Spleen (tissue), 13 donors: ENCODE measurements around the gene DYNLT2B. TPM values are rescaled to one million over a fixed set of nuclear protein-coding genes. Genes with fewer than 3 reads are reported as not detected.
"Not testable (repeated sequence)": the region's sequence is repeated elsewhere in the genome, so short reads cannot be mapped to it uniquely, and the experiment has no call there.

ENCODE experiments used
- DNase-seq: peaks from one replicate; pipeline ENCODE4 v3.0.0-alpha.2; 2020
- H3K27ac ChIP-seq, 8 donors: fragments of 200-600 bp; sonication (generic) in 7 of 8; 1 replicate in 4 of 8; 2 replicates in 4 of 8; pipeline versions ENCODE4 v1.5.0 to v1.8.0; 2016 to 2021; ENCODE audit warnings: inconsistent platforms in 4 of 8, mild to moderate bottlenecking in 4 of 8, moderate library complexity in 1 of 8
- H3K27me3 ChIP-seq, 7 donors: fragments of 200-600 bp; sonication (generic) in 6 of 7; replicated peaks in 1 of 7; 1 replicate in 4 of 7; 2 replicates in 3 of 7; pipeline versions ENCODE4 v1.5.0 to v1.8.0; 2016 to 2021; ENCODE audit warnings: inconsistent platforms in 3 of 7, mild to moderate bottlenecking in 1 of 7
- H3K36me3 ChIP-seq, 6 donors: fragments of 200-600 bp; sonication (generic) in 5 of 6; 1 replicate in 4 of 6; 2 replicates in 2 of 6; pipeline versions ENCODE4 v1.5.0 to v1.8.0; 2016 to 2021; ENCODE audit warnings: inconsistent platforms in 2 of 6
- H3K4me1 ChIP-seq, 6 donors: fragments of 200-600 bp; sonication (generic) in 5 of 6; 1 replicate in 3 of 6; 2 replicates in 3 of 6; pipeline versions ENCODE4 v1.5.0 to v1.8.0; 2016 to 2021; ENCODE audit warnings: inconsistent platforms in 3 of 6
- H3K4me3 ChIP-seq, 8 donors: fragments of 200-600 bp; sonication (generic) in 7 of 8; 1 replicate in 4 of 8; 2 replicates in 4 of 8; pipeline versions ENCODE4 v1.5.0 to v1.8.0; 2016 to 2021; ENCODE audit warnings: inconsistent platforms in 4 of 8, mild to moderate bottlenecking in 4 of 8, moderate library complexity in 2 of 8
- H3K9me3 ChIP-seq, 8 donors: fragments of 200-600 bp; sonication (generic) in 7 of 8; 1 replicate in 4 of 8; 2 replicates in 4 of 8; pipeline versions ENCODE4 v1.5.0 to v1.8.0; 2016 to 2021; ENCODE audit warnings: inconsistent platforms in 4 of 8
- CTCF ChIP-seq, 11 experiments: fragments of 200-600 bp in 7 of 11; fragments of 450-650 bp in 4 of 11; sonication (generic) in 4 of 11; IDR thresholded peaks in 8 of 11; conservative IDR thresholded peaks in 3 of 11; 1 replicate in 7 of 11; 2 replicates in 4 of 11; pipeline versions ENCODE4 v1.4.0 to v1.8.0; 2016 to 2021; ENCODE audit warnings: antibody characterized with exemption in 11 of 11, inconsistent platforms in 4 of 11, mild to moderate bottlenecking in 1 of 11
- POLR2A ChIP-seq, 3 donors: fragments of 450-650 bp; IDR thresholded peaks; one replicate each; pipeline ENCODE4 v1.5.1; 2017; ENCODE audit warnings: antibody characterized with exemption in 3 of 3, mild to moderate bottlenecking in 1 of 3
- POLR2AphosphoS5 ChIP-seq, 3 donors: sonication (generic); formaldehyde crosslinking; IDR thresholded peaks; one replicate each; pipeline ENCODE4 v1.5.1; 2017; ENCODE audit warnings: antibody characterized with exemption in 3 of 3
- WGBS, 5 donors: extraction: QIAGEN DNeasy Blood & Tissue Kit in 3 of 5; methylation state at CpG; one replicate each; pipeline versions ENCODE4 v1.1.5 to v1.1.7; 2013 to 2018; 5-methylcytosine and 5-hydroxymethylcytosine counted together
- intact Hi-C: fragments of 100-400 bp; cut with DNase I; formaldehyde crosslinking; loops from one replicate; pipeline ENCODE4 v1.15.0; 2023; ENCODE audit warnings: low total_unique reads
- long read RNA-seq, 2 donors: transcript quantifications; one replicate each; lab custom pipeline, GENCODE V29; 2026
- polyA plus RNA-seq, 3 donors: library from polyadenylated mRNA; stranded (reverse); fragments of 200-250 nt; gene quantifications; one replicate each; pipeline ENCODE4 v1.2.1, GENCODE V29; 2013
- total RNA-seq, 7 donors: library from RNA; depleted of rRNA in 3 of 7; stranded (reverse); fragments of >200 nt in 3 of 7; fragmentation: NEBNext Ultra II Directional in 4 of 7; extraction: Animal tissue kit (Norgen Biotek cat#: 25700) in 4 of 7; gene quantifications; one replicate each; pipeline versions ENCODE4 v1.1.0 to v1.2.1, GENCODE V29; 2016 to 2021
- donor health status: healthy with polysubstance abuse.
- donor health status: DM: no; HTN: no; CAD: no; lungs with moderate emphysema.
- donor health status: DM: no; HTN: no; CAD: no.
- donor health status: Bipolar disorder and iron deficiency.
- donor health status: healthy.
- donor health status: DM: no; HTN: no; CAD: no.
- donor health status: DM: yes; HTN: yes; CAD: no.

Gene DYNLT2B
- total RNA-seq (10 to 100 TPM in 1 of 7 donors, 1 to 10 TPM in 6; 1.7 to 10.4 (median 4.8) TPM), polyA plus RNA-seq (10 to 100 TPM; 15.1 to 21.3 (median 17.2) TPM)
- long read RNA-seq, donor 1, transcript TCTEX1D2-201 (5 exons, 673 nt) = major isoform, 8 of 14 reads
- long read RNA-seq, donor 1, partial matches to known transcripts = 0 of 14 reads
- long read RNA-seq, donor 1, other reads (novel, unspliced or antisense) = 0 of 14 reads
- long read RNA-seq, donor 2, partial matches to known transcripts = 0 of 8 reads
- long read RNA-seq, donor 2, other reads (novel, unspliced or antisense) = 0 of 8 reads

- 0 to 1% (median 0%) methylated on average over 16 to 92 of the region's 92 CpGs for WGBS, 5 donors
- no peaks in the 10 kb centered on the region for H3K27me3 ChIP-seq
- H3K27ac ChIP-seq = peak within 1 kb of the TSS; percentile 90 to 95 (median 93)
- peak within 1 kb of the TSS; percentile 79 to 96 (median 92) for H3K4me3 ChIP-seq
- TF ChIP-seq CTCF (IDR thresholded peaks at IDR 0.05 in 8 of 11, conservative IDR thresholded peaks at IDR 0.05 in 3 of 11) (peak in 5 of 11 experiments; percentile 13 to 38 (median 33)), POLR2A (IDR thresholded peaks at IDR 0.05) (peak in 2 of 3 donors; percentile 64 to 81), POLR2AphosphoS5 (IDR thresholded peaks at IDR 0.05) (peak; percentile 93 to 95 (median 94))
- no peaks in the 10 kb centered on the region for H3K36me3 ChIP-seq
- peaks cover 3 to 24% (median 11%) of the 10 kb centered on the region in 6 donors for H3K4me1 ChIP-seq
- H3K9me3 ChIP-seq = no peaks in the 10 kb centered on the region
- intact Hi-C loops = no loop called here
- DNase-seq = peak; percentile 98
Observed at GRCh38 chr3:196317687-196318467, at the start of gene DYNLT2B. TSS of gene DYNLT2B (minus strand) at chr3:196318240. CDS start at chr3:196318152, 88 bp downstream.

DNA sequence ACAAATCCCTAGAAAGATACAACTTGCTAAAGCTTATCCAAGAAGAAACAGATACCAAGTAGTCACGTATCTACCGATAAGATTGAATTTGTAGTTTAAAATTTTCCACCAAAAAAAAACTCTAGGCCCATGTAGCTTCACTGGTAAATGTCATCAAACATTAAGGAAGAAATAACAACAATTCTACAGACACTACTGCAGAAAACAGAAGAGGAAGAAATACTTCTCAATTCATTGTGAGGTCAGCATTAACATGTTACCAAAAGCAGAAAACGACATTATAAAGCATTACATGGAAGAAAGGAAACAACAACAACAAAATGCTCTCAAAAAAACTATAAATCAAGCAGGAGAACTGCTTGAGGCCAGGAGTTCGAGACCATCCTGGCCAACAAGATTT is 47.7 kb upstream of the DYNLT2B start:
- no peak for DNase-seq
- 78 to 89% (median 84%) methylated on average over 4 of the region's 4 CpGs for WGBS, 5 donors
- H3K27me3 ChIP-seq = no peaks in the 10 kb centered on the region

DNA sequence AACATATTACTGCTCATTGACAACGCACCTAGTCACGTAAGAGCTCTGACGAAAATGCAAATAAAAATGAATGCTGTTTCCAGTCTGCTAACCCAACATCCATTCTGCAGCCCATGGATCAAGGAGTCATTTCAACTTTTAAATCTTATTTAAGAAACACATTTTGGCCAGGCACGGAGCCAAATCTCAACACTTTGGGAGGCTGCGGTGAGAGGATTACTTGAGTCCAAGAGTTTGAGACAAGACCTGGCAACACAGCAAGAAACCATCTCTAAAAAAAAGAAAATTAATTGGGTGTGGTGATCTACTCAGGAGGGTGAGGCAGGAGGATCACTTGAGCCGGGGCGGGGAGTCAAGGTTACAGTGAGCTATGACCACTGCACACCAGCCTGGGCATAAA is 42.5 kb upstream of the DYNLT2B start:
- no peaks in the 10 kb centered on the region for H3K9me3 ChIP-seq
- no peak overlapping the region for H3K4me3 ChIP-seq
- peaks cover 0 to 4% (median 0%) of the 10 kb centered on the region in 6 donors for H3K4me1 ChIP-seq
- no peak for DNase-seq
- TF ChIP-seq CTCF (IDR thresholded peaks at IDR 0.05 in 8 of 11, conservative IDR thresholded peaks at IDR 0.05 in 3 of 11) (no peak), POLR2AphosphoS5 (IDR thresholded peaks at IDR 0.05) (no peak), POLR2A (IDR thresholded peaks at IDR 0.05) (no peak)
- H3K36me3 ChIP-seq = peaks cover 0 to 100% (median 64%) of the 10 kb centered on the region in 6 donors
- 87 to 90% (median 88%) methylated on average over 7 of the region's 7 CpGs for WGBS, 5 donors
- intact Hi-C loops = no loop called here
- no peaks in the 10 kb centered on the region for H3K27me3 ChIP-seq
- no peak overlapping the region for H3K27ac ChIP-seq

More for the DNA sequence above, 47.7 kb upstream of the DYNLT2B start:
- H3K36me3 ChIP-seq = peaks cover 0 to 100% (median 53%) of the 10 kb centered on the region in 6 donors
- TF ChIP-seq POLR2A (IDR thresholded peaks at IDR 0.05) (no peak), POLR2AphosphoS5 (IDR thresholded peaks at IDR 0.05) (no peak), CTCF (IDR thresholded peaks at IDR 0.05 in 8 of 11, conservative IDR thresholded peaks at IDR 0.05 in 3 of 11) (no peak)
- intact Hi-C loops = no loop called here
- H3K4me3 ChIP-seq = no peak overlapping the region
- H3K27ac ChIP-seq = peak overlapping the region in 3 of 8 donors; percentile 16 to 42 (median 28)
- H3K4me1 ChIP-seq = peaks cover 0 to 12% (median 0%) of the 10 kb centered on the region in 6 donors
- H3K9me3 ChIP-seq = no peaks in the 10 kb centered on the region

GRCh38 chr3:196358540-196358939 is 40.5 kb upstream of the DYNLT2B start:
- H3K4me3 ChIP-seq, intact Hi-C loops, DNase-seq, H3K27me3 ChIP-seq, H3K4me1 ChIP-seq, H3K9me3 ChIP-seq, H3K27ac ChIP-seq: not testable (repeated sequence)
- 91 to 97% (median 97%) methylated on average over 4 of the region's 4 CpGs for WGBS, 5 donors
- peaks cover 0 to 100% (median 74%) of the 10 kb centered on the region in 6 donors for H3K36me3 ChIP-seq
